Glomerular visceral epithelial cell (primary cell): ENCODE data around the gene MEIS1.

Source experiments
- DNase-seq: peaks from one replicate; pipeline ENCODE4 v3.0.0-alpha.2; 2016; ENCODE audit errors: extremely low spot score

MEIS1 gene

GRCh38 chr2:66431846-66432587 lies 2.9 kb upstream of the MEIS1 start:
- no peak for DNase-seq

GRCh38 chr2:66432801-66433694 lies 1.9 kb upstream of the MEIS1 start:
- DNase-seq, result peak; percentile 90

GRCh38 chr2:66433695-66433944 lies 1.3 kb upstream of the MEIS1 start:
- no peak for DNase-seq

GRCh38 chr2:66433945-66434678 lies 813 bp upstream of the MEIS1 start:
- peak; percentile 54 for DNase-seq

- DNase-seq, result peak; percentile 11
These were observed 587 bp downstream of the MEIS1 start for GRCh38 chr2:66435549-66435875.

GRCh38 chr2:66435963-66436362 lies 1.0 kb downstream of the MEIS1 start:
- DNase-seq, result no peak

GRCh38 chr2:66436581-66437001 lies 1.7 kb downstream of the MEIS1 start:
- DNase-seq, result no peak

- no peak for DNase-seq
These were observed 2.3 kb downstream of the MEIS1 start for GRCh38 chr2:66437109-66437690.

- no peak for DNase-seq
These were observed 3.0 kb downstream of the MEIS1 start for GRCh38 chr2:66437691-66438497.

- DNase-seq, result no peak
These were observed 3.5 kb downstream of the MEIS1 start for GRCh38 chr2:66438498-66438833.

GRCh38 chr2:66438891-66439811 lies 4.2 kb downstream of the MEIS1 start:
- no peak for DNase-seq

- no peak for DNase-seq
These were observed 5.1 kb downstream of the MEIS1 start for GRCh38 chr2:66439812-66440542.

GRCh38 chr2:66440708-66441497 lies 6.0 kb downstream of the MEIS1 start:
- DNase-seq, result no peak

GRCh38 chr2:66441581-66442320 lies 6.8 kb downstream of the MEIS1 start:
- no peak for DNase-seq

GRCh38 chr2:66442516-66443185 lies 7.7 kb downstream of the MEIS1 start:
- DNase-seq, result no peak

GRCh38 chr2:66443186-66443978 lies 8.5 kb downstream of the MEIS1 start:
- DNase-seq, result no peak
